HepG2 (cell line): Measurements from ENCODE around the gene TLK2. TPM values are rescaled to one million over a fixed set of nuclear protein-coding genes. Genes with fewer than 3 reads are reported as not detected.

Experiments
- ATAC-seq: fragments of 200-7000 bp; cut with Tn5 transposase; 3 replicates; pipeline ENCODE4 v1.9.1; 2020; ENCODE audit warnings: mild to moderate bottlenecking, moderate library complexity
- BruUV-seq: library from RNA; stranded (reverse); fragments of 400-500 nt; replicated peaks from 2 replicates; lab custom pipeline; 2021; lab: Mats Ljungman, UMichigan
- CTCF ChIA-PET: fragments of 300-600 bp; formaldehyde crosslinking; extraction: SDS; loops from one replicate; lab custom pipeline; 2021; ENCODE audit warnings: low total read pairs, inconsistent platforms, low intra/inter-chr PET ratio; lab: Yijun Ruan, JAX
- POLR2A ChIA-PET: fragments of 350-600 bp; sonication (Branson Sonifier 250); formaldehyde crosslinking; loops from one replicate; lab custom pipeline; 2020; ENCODE audit warnings: antibody characterized with exemption, inconsistent platforms; lab: Yijun Ruan, JAX
- DNase-seq: peaks from one replicate; pipeline ENCODE4 v3.0.0-alpha.2; 2015; ENCODE audit warnings: low spot score
- FAIRE-seq: peaks from 3 replicates; lab custom pipeline; 2011; peaks lifted over from hg19 to GRCh38; lab: Jason Lieb, UNC
- H2AFZ ChIP-seq: one replicate; pipeline ENCODE4 v1.6.1; 2011; ENCODE audit warnings: low read length, inconsistent platforms
- H3K27ac ChIP-seq: fragments of 300-600 bp; 3 replicates; pipeline ENCODE4 v1.8.0; 2011; ENCODE audit warnings: mixed run types, mild to moderate bottlenecking, mixed read lengths, low read length, inconsistent platforms; ENCODE audit not compliant: insufficient read depth; ENCODE audit errors: extremely low read length
- H3K27me3 ChIP-seq, 2 experiments: fragments of 200-600 bp in 1 of 2; 2 replicates in 1 of 2; 3 replicates in 1 of 2; pipeline versions ENCODE4 v1.6.0 to v1.8.0; 2011; ENCODE audit warnings: low read length in 2 of 2, mild to moderate bottlenecking in 2 of 2, moderate library complexity in 2 of 2, inconsistent platforms in 1 of 2; ENCODE audit not compliant: insufficient read depth in 2 of 2, control insufficient read depth in 1 of 2
- H3K36me3 ChIP-seq, 2 experiments: fragments of 200-600 bp in 1 of 2; replicated peaks in 1 of 2; 2 replicates in 1 of 2; 3 replicates in 1 of 2; pipeline versions ENCODE4 v1.5.1 to v1.8.0; 2011; ENCODE audit warnings: low read length in 2 of 2, inconsistent platforms in 1 of 2; ENCODE audit not compliant: insufficient read depth in 2 of 2, control insufficient read depth in 1 of 2
- H3K4me1 ChIP-seq: 2 replicates; pipeline ENCODE4 v1.5.1; 2012; ENCODE audit warnings: low read length, inconsistent platforms; ENCODE audit not compliant: insufficient read depth
- H3K4me2 ChIP-seq: 2 replicates; pipeline ENCODE4 v1.6.0; 2011; ENCODE audit warnings: low read depth, low read length, inconsistent platforms
- H3K4me3 ChIP-seq, 3 experiments: fragments of 200-600 bp in 1 of 3; sonication (generic), shearing (Covaris generic) in 1 of 3; replicated peaks in 1 of 3; 2 replicates each; pipeline ENCODE4 v1.5.1; 2011 to 2016; ENCODE audit warnings: low read length in 3 of 3, inconsistent platforms in 2 of 3, low read depth in 2 of 3, mild to moderate bottlenecking in 2 of 3, control low read depth in 1 of 3, mixed read lengths in 1 of 3; ENCODE audit not compliant: insufficient read depth in 1 of 3
- H3K79me2 ChIP-seq: one replicate; pipeline ENCODE4 v1.6.1; 2011; ENCODE audit warnings: low read length, inconsistent platforms; ENCODE audit not compliant: insufficient read depth
- H3K9ac ChIP-seq: 2 replicates; pipeline ENCODE4 v1.6.0; 2011; ENCODE audit warnings: mild to moderate bottlenecking, low read depth, low read length, inconsistent platforms; ENCODE audit not compliant: insufficient read depth
- H3K9me3 ChIP-seq: 2 replicates; pipeline ENCODE4 v1.5.1; 2012; ENCODE audit warnings: mild to moderate bottlenecking, low read length
- H4K20me1 ChIP-seq: 2 replicates; pipeline ENCODE4 v1.6.0; 2011; ENCODE audit warnings: inconsistent platforms, mild to moderate bottlenecking, low read length, moderate library complexity; ENCODE audit not compliant: insufficient read depth
- IKZF1 ChIP-seq: fragments of 450-650 bp; IDR thresholded peaks from 2 replicates; pipeline ENCODE4 v1.7.1; 2016
- KDM2A ChIP-seq: sonication (generic); formaldehyde crosslinking; IDR thresholded peaks from 2 replicates; pipeline ENCODE4 v1.4.0; 2020; ENCODE audit warnings: low read depth, missing genetic modification reagents, borderline replicate concordance
- MXD3 ChIP-seq: IDR thresholded peaks from 2 replicates; pipeline ENCODE4 v1.6.1; 2016; ENCODE audit warnings: mild to moderate bottlenecking, missing biosample characterization, missing genetic modification reagents
- NPAS2 ChIP-seq: sonication (generic); formaldehyde crosslinking; IDR thresholded peaks from 2 replicates; pipeline ENCODE4 v1.8.0; 2022; ENCODE audit warnings: mild to moderate bottlenecking, missing genetic modification reagents, borderline replicate concordance
- RBFOX2 ChIP-seq: fragments of 200-400 bp; formaldehyde crosslinking; IDR thresholded peaks from 2 replicates; pipeline ENCODE4 v1.6.1; 2017; ENCODE audit warnings: low read depth, mild to moderate bottlenecking, low read length
- USF2 ChIP-seq, 2 experiments: sonication (generic) in 1 of 2; formaldehyde crosslinking in 1 of 2; IDR thresholded peaks; 2 replicates each; pipeline versions ENCODE4 v1.5.1 to v1.6.1; 2011 to 2020; ENCODE audit warnings: borderline replicate concordance in 1 of 2, low read depth in 1 of 2, low read length in 1 of 2, mild to moderate bottlenecking in 1 of 2, missing genetic modification reagents in 1 of 2, moderate library complexity in 1 of 2
- WGBS: methylation state at CpG from one replicate; pipeline ENCODE4 v1.1.6; 2017; ENCODE audit warnings: low lambda C conversion rate; 5-methylcytosine and 5-hydroxymethylcytosine counted together
- in situ Hi-C: cut with HindIII; loops from 2 replicates; pipeline ENCODE4 v1.10.0; 2017; ENCODE audit warnings: low pct_unique_long_range_greater_than_20kb; ENCODE audit not compliant: extremely low pct_ligation_motif_present
- intact Hi-C: fragments of 100-400 bp; cut with micrococcal nuclease; formaldehyde crosslinking; loops from one replicate; pipeline ENCODE4 v1.10.0; 2022; ENCODE audit not compliant: unreplicated experiment
- polyA plus RNA-seq, 8 experiments: library from polyadenylated mRNA; depleted of rRNA in 3 of 8; stranded (reverse) in 7 of 8; unstranded in 1 of 8; fragments of >200 nt; fragmentation: Illumina TruSeq in 4 of 8; extraction: Trizol in 4 of 8; gene quantifications; 2 replicates each; pipeline versions ENCODE4 v1.2.1 to v1.2.3, GENCODE V29; 2011 to 2016; ENCODE audit warnings: low read depth in 4 of 8, missing spikeins in 1 of 8, mixed read lengths in 1 of 8; ENCODE audit not compliant: insufficient read depth in 1 of 8
- total RNA-seq, 5 experiments: library from RNA; depleted of rRNA; stranded (reverse); fragments of >200 nt; fragmentation: Illumina TruSeq; extraction: Trizol; gene quantifications; 2 replicates each; pipeline ENCODE4 v1.2.3, GENCODE V29; 2016; ENCODE audit warnings: low read depth in 1 of 5

Gene TLK2
- total and polyA plus RNA-seq, 2 of the 13 experiments (the other 11 are each of a cell fraction or from before 2014, with no cell fraction given), result 58.7 to 60.8 TPM

- no peak overlapping the region for H3K4me3 ChIP-seq
- no peaks in the 10 kb centered on the region for H3K79me2 ChIP-seq
- WGBS, result 40% methylated on average over 15 of the region's 15 CpGs
- no peak overlapping the region for H3K9ac ChIP-seq
- ATAC-seq, result no peak
- H3K4me1 ChIP-seq, result peaks cover 23% of the 10 kb centered on the region
- no peak for DNase-seq
- TF ChIP-seq NPAS2 (CRISPR knock-in tag), result no peak
- TF ChIP-seq MXD3, result no peak
- no peak for TF ChIP-seq USF2 (IDR thresholded peaks at IDR 0.05; ENCODE audit: low read depth, low read length)
- TF ChIP-seq USF2 (CRISPR knock-in tag; IDR thresholded peaks at IDR 0.05; ENCODE audit: borderline replicate concordance), result no peak
- TF ChIP-seq RBFOX2, result no peak
- no peak for TF ChIP-seq KDM2A (CRISPR knock-in tag)
- no peak for TF ChIP-seq IKZF1
- H3K27me3 ChIP-seq, result peaks cover 7 to 51% of the 10 kb centered on the region in 2 experiments; a peak in 4 of 5 replicates
- FAIRE-seq, result no peak
- H3K27ac ChIP-seq, result no peak overlapping the region
- no peaks in the 10 kb centered on the region for H3K9me3 ChIP-seq
- in situ Hi-C loops, result no loop called here
- H4K20me1 ChIP-seq, result no peaks in the 10 kb centered on the region
- intact Hi-C loops, result no loop called here
- no TSS peak for BruUV-seq
- no peak overlapping the region for H3K4me2 ChIP-seq
- POLR2A ChIA-PET, result no interaction called here
- CTCF ChIA-PET, result no interaction called here
- H3K36me3 ChIP-seq, result no peaks in the 10 kb centered on the region
- H2AFZ ChIP-seq, result no peak overlapping the region
Observed at GRCh38 chr17:62648251-62648955, 169.8 kb downstream of the TLK2 start.
